Mesendoderm (in vitro differentiated cells): ENCODE results near the gene TCEANC2.

Source experiments
- DNase-seq: peaks from one replicate; pipeline ENCODE4 v3.0.0; 2013
- H2AK5ac ChIP-seq: 2 replicates; pipeline ENCODE4 v1.6.1; 2013; ENCODE audit warnings: low read length, inconsistent platforms
- H2BK120ac ChIP-seq: 2 replicates; pipeline ENCODE4 v1.6.1; 2013; ENCODE audit warnings: low read depth, mild to moderate bottlenecking, low read length, moderate library complexity, mixed read lengths
- H2BK15ac ChIP-seq: replicated peaks from 2 replicates; pipeline ENCODE4 v1.6.1; 2013; ENCODE audit warnings: low read depth, mild to moderate bottlenecking, moderate library complexity
- H2BK5ac ChIP-seq: 2 replicates; pipeline ENCODE4 v1.6.1; 2013; ENCODE audit warnings: low read length, inconsistent platforms
- H3K18ac ChIP-seq: 2 replicates; pipeline ENCODE4 v1.6.1; 2013; ENCODE audit warnings: mild to moderate bottlenecking, low read length, mixed read lengths
- H3K23ac ChIP-seq: one replicate; pipeline ENCODE4 v1.6.1; 2013; ENCODE audit warnings: low read length
- H3K27ac ChIP-seq: 2 replicates; pipeline ENCODE4 v1.5.1; 2013; ENCODE audit warnings: low read depth, mild to moderate bottlenecking, inconsistent platforms, low read length, moderate library complexity
- H3K27me3 ChIP-seq: 2 replicates; pipeline ENCODE4 v1.6.1; 2013; ENCODE audit warnings: low read length, control low read depth, mild to moderate bottlenecking, inconsistent platforms; ENCODE audit not compliant: insufficient read depth, poor library complexity
- H3K36me3 ChIP-seq: 2 replicates; pipeline ENCODE4 v1.6.1; 2013; ENCODE audit warnings: low read length, inconsistent platforms; ENCODE audit not compliant: control insufficient read depth, insufficient read depth
- H3K4ac ChIP-seq: one replicate; pipeline ENCODE4 v1.6.1; 2013; ENCODE audit warnings: low read depth, mild to moderate bottlenecking, low read length, moderate library complexity
- H3K4me1 ChIP-seq: 2 replicates; pipeline ENCODE4 v1.6.1; 2013; ENCODE audit warnings: low read depth, low read length, inconsistent platforms; ENCODE audit not compliant: control insufficient read depth
- H3K4me2 ChIP-seq: 2 replicates; pipeline ENCODE4 v1.6.1; 2013; ENCODE audit warnings: low read length
- H3K4me3 ChIP-seq: 2 replicates; pipeline ENCODE4 v1.5.1; 2013; ENCODE audit warnings: mild to moderate bottlenecking, low read length
- H3K56ac ChIP-seq: one replicate; pipeline ENCODE4 v1.6.1; 2013; ENCODE audit warnings: low read length
- H3K79me1 ChIP-seq: 2 replicates; pipeline ENCODE4 v1.6.1; 2013; ENCODE audit warnings: low read length, inconsistent platforms
- H3K79me2 ChIP-seq: 2 replicates; pipeline ENCODE4 v1.6.1; 2013; ENCODE audit warnings: mild to moderate bottlenecking, low read length; ENCODE audit not compliant: control insufficient read depth, insufficient read depth
- H3K9ac ChIP-seq: 2 replicates; pipeline ENCODE4 v1.6.1; 2013; ENCODE audit warnings: low read length, inconsistent platforms
- H4K5ac ChIP-seq: one replicate; pipeline ENCODE4 v1.6.1; 2013; ENCODE audit warnings: low read length
- H4K8ac ChIP-seq: one replicate; pipeline ENCODE4 v1.6.1; 2013; ENCODE audit warnings: low read depth, mild to moderate bottlenecking, control low read depth, low read length, moderate library complexity
- WGBS: extraction: QIAGEN DNeasy Blood & Tissue Kit; methylation state at CpG from one replicate; pipeline ENCODE4 v1.1.7; 2013; ENCODE audit warnings: low lambda C conversion rate, missing lambda C conversion rate; ENCODE audit not compliant: insufficient coverage; ENCODE audit errors: extremely low coverage; 5-methylcytosine and 5-hydroxymethylcytosine counted together

TCEANC2 gene

DNA sequence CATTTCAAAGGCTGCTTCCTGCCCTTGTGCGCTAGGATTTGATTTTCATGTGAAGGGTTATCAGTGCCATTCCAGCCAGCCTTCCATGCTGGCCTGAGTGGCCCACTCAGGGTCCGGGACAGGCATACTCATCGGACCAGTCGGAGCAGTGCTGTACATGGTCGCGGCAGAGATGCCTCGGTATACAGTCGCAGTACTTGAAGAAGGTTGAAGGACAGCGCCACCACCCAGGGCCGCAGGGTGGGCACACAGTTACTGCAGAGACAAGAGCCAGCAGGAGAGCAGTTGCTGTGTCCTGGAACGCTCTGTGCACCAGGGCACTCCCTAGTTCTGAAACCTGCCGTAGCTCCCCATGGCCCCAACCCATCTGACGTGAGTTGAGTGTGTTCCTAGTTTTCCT is 44.5 kb upstream of the TCEANC2 start:
- Histone ChIP-seq H3K4me2 (no peak overlapping the region), H3K79me1 (no peaks in the 10 kb centered on the region), H3K4me1 (no peaks in the 10 kb centered on the region), H4K5ac (no peak overlapping the region), H2BK15ac (no peak overlapping the region), H3K27me3 (no peaks in the 10 kb centered on the region), H3K56ac (no peak overlapping the region), H4K8ac (no peak overlapping the region), H3K9ac (no peak overlapping the region), H3K4me3 (no peak overlapping the region), H3K4ac (no peak overlapping the region), H3K36me3 (no peaks in the 10 kb centered on the region), H3K18ac (no peak overlapping the region), H2BK5ac (no peak overlapping the region), H3K23ac (no peak overlapping the region), H2AK5ac (no peak overlapping the region), H3K79me2 (no peaks in the 10 kb centered on the region), H2BK120ac (no peak overlapping the region), H3K27ac (no peak overlapping the region)
- no peak for DNase-seq
- whole genome bisulfite sequencing = no CpG with 5 or more reads among the region's 13 CpGs

DNA sequence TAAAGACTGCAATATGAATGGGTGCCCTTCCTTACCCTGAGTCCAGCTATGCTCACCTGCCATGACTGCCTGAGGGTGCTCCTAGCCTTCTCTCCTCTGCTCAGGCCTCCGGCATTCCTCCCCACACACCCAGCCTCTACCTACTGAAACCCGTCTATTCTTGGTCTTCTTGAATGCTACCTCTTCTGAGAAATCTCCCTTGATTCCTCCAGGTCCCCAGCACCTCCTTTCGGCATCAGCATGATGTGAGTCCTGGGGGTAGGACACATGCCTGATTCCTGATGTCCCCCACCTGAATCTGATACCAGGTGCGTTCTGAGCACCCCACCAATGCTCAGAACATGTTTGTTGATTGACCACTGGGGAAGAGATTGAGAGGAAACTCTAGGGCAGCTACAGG is 44.0 kb upstream of the TCEANC2 start:
- Histone ChIP-seq H4K8ac (no peak overlapping the region), H4K5ac (no peak overlapping the region), H2BK5ac (no peak overlapping the region), H3K79me1 (no peaks in the 10 kb centered on the region), H2AK5ac (no peak overlapping the region), H3K79me2 (no peaks in the 10 kb centered on the region), H3K4me2 (no peak overlapping the region), H3K4ac (no peak overlapping the region), H3K27me3 (no peaks in the 10 kb centered on the region), H3K23ac (no peak overlapping the region), H3K9ac (no peak overlapping the region), H3K27ac (no peak overlapping the region), H2BK15ac (no peak overlapping the region), H3K36me3 (no peaks in the 10 kb centered on the region), H3K4me3 (no peak overlapping the region), H3K56ac (no peak overlapping the region), H3K4me1 (no peaks in the 10 kb centered on the region), H2BK120ac (no peak overlapping the region), H3K18ac (no peak overlapping the region)
- DNase-seq = no peak
- no CpG with 5 or more reads among the region's 4 CpGs for WGBS

DNA sequence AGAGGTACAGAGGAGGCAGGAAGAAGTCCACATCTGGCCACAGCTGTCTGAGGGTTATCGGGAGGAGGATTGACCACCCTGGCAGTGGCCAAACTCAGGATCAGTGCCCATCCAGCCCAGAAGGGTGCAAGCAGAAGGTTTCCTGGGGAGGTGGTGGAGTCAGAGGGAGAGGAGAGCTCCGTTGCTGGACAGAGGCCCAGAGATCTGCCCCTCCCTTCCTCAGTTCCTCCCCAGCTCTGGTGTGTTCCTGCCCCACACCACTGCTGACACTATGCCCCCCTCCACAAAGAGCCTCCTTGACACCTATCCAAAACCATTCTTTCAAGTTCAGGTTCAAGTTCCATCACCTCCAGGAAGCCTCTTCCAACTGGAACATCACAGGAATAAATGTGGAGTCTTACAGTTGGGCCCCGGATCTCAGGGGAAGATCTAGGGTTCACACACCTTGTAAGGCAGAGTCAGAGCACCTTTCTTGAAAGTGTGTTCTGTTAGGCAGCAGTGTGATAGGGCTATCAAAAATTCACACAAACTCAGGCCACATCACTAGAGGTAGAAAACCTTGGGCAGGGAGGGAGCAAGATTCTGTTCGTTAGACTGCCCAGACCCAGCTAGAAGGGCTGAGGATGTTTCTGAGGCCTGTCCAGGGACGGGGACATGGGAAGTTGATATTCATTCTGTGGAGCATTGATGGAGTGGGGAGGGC is 42.8 kb upstream of the TCEANC2 start:
- Histone ChIP-seq H3K79me1 (no peaks in the 10 kb centered on the region), H2BK5ac (no peak overlapping the region), H3K4me2 (no peak overlapping the region), H3K56ac (no peak overlapping the region), H2AK5ac (no peak overlapping the region), H3K4me1 (no peaks in the 10 kb centered on the region), H3K79me2 (no peaks in the 10 kb centered on the region), H4K8ac (no peak overlapping the region), H3K27me3 (no peaks in the 10 kb centered on the region), H3K4me3 (no peak overlapping the region), H3K36me3 (no peaks in the 10 kb centered on the region), H3K27ac (no peak overlapping the region), H4K5ac (no peak overlapping the region), H2BK120ac (no peak overlapping the region), H2BK15ac (no peak overlapping the region), H3K9ac (no peak overlapping the region), H3K18ac (no peak overlapping the region), H3K23ac (no peak overlapping the region), H3K4ac (no peak overlapping the region)
- no peak for DNase-seq
- WGBS = no CpG with 5 or more reads among the region's 5 CpGs

DNA sequence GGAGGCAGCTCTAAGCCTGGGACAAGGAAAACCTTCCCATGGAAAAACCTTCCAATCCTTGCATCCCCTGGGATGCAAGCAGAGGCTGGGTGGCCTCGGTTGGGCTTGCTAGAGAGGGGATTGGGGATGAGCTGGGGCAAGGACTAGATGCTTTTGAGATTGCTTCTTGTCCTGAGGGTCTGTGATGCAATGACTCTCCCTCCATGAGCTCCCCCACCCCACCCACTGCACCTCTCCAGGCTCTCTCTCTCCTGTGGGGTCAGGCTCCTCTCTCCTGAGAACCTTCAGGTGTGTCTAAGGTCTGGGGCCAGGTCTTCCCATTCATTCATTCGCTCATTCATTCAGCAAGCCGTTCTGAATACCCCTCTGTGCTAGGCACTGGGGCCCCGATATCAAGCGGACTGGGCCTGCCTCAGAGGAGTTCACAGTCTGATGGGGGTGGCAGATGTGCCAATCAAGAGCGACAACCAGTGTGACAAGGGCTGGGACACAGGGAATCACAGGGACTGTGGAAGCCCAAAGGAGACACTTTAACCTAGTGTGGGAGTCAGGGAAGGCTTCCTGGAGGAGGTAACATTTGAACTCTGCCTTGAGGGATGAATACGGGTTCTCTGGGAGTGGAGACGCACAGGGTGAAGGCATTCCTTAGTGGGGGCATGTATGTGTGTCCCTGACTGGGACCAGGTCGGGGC is 41.9 kb upstream of the TCEANC2 start:
- H3K27me3 ChIP-seq = no peaks in the 10 kb centered on the region
- H3K18ac ChIP-seq = no peak overlapping the region
- no peak overlapping the region for H3K4me2 ChIP-seq
- no peak overlapping the region for H4K8ac ChIP-seq
- no peaks in the 10 kb centered on the region for H3K79me1 ChIP-seq
- H2BK120ac ChIP-seq = no peak overlapping the region
- H3K9ac ChIP-seq = no peak overlapping the region
- H2AK5ac ChIP-seq = no peak overlapping the region
- H2BK15ac ChIP-seq = no peak overlapping the region
- H3K23ac ChIP-seq = no peak overlapping the region
- no peaks in the 10 kb centered on the region for H3K79me2 ChIP-seq
- H3K4ac ChIP-seq = no peak overlapping the region
- no peak for DNase-seq
- H3K27ac ChIP-seq = no peak overlapping the region
- no CpG with 5 or more reads among the region's 9 CpGs for WGBS
- peaks cover 2% of the 10 kb centered on the region for H3K4me1 ChIP-seq
- no peaks in the 10 kb centered on the region for H3K36me3 ChIP-seq
- H4K5ac ChIP-seq = no peak overlapping the region
- no peak overlapping the region for H3K56ac ChIP-seq
- no peak overlapping the region for H3K4me3 ChIP-seq
- no peak overlapping the region for H2BK5ac ChIP-seq

DNA sequence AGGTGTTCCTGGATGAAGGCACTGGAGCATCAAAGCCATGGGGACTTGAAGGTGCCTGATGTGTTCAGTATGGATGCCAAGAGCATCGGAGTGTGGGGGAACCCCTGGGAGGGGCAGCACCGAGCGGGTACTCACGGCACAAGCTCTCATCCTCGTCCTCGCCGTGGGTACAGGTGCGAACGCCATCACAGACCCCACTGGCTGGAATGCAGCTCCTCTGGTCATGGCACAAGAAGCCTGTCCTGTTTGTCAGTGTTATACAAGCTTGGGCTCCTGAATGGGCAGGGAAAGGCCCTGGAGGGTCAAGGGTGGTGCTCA is 41.4 kb upstream of the TCEANC2 start:
- no peaks in the 10 kb centered on the region for H3K36me3 ChIP-seq
- H3K4me2 ChIP-seq = no peak overlapping the region
- H4K8ac ChIP-seq = no peak overlapping the region
- no peak overlapping the region for H3K4me3 ChIP-seq
- no peak overlapping the region for H3K9ac ChIP-seq
- no peak for DNase-seq
- H3K23ac ChIP-seq = no peak overlapping the region
- no peak overlapping the region for H2BK120ac ChIP-seq
- H2BK15ac ChIP-seq = no peak overlapping the region
- H3K4ac ChIP-seq = no peak overlapping the region
- no peak overlapping the region for H4K5ac ChIP-seq
- no peaks in the 10 kb centered on the region for H3K79me1 ChIP-seq
- no peak overlapping the region for H3K18ac ChIP-seq
- H3K27ac ChIP-seq = no peak overlapping the region
- H3K4me1 ChIP-seq = peaks cover 2% of the 10 kb centered on the region
- WGBS = no CpG with 5 or more reads among the region's 9 CpGs
- no peak overlapping the region for H3K56ac ChIP-seq
- H3K27me3 ChIP-seq = no peaks in the 10 kb centered on the region
- H2AK5ac ChIP-seq = no peak overlapping the region
- no peaks in the 10 kb centered on the region for H3K79me2 ChIP-seq
- no peak overlapping the region for H2BK5ac ChIP-seq

DNA sequence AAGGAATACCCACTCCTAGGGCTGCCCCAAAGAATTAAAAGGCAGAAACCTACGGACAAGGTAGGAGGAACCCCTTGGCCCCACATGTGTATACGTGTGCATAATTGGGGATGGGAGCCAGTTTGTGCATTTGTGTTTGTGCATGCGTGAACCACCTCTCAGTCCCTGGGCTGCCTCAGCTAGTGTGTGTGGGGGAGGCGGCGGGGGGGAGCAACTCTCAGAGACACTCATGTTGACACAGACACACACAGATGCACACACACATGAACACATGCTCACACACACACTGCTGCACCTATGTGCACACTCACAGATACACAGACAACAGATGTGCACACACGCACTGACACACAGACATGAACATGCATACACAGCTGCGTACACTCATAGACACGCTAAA is 40.5 kb upstream of the TCEANC2 start:
- WGBS = no CpG with 5 or more reads among the region's 8 CpGs

More for the DNA sequence above, 40.5 kb upstream of the TCEANC2 start:
- no peak overlapping the region for H3K4me2 ChIP-seq
- peaks cover 2% of the 10 kb centered on the region for H3K4me1 ChIP-seq
- no peak overlapping the region for H3K27ac ChIP-seq
- H3K18ac ChIP-seq = no peak overlapping the region
- H3K4ac ChIP-seq = no peak overlapping the region
- H3K9ac ChIP-seq = no peak overlapping the region
- no peaks in the 10 kb centered on the region for H3K27me3 ChIP-seq
- no peak overlapping the region for H2BK120ac ChIP-seq
- H2AK5ac ChIP-seq = no peak overlapping the region
- H3K56ac ChIP-seq = no peak overlapping the region
- DNase-seq = no peak
- no peak overlapping the region for H2BK15ac ChIP-seq
- no peaks in the 10 kb centered on the region for H3K79me2 ChIP-seq
- H3K4me3 ChIP-seq = no peak overlapping the region
- H3K23ac ChIP-seq = no peak overlapping the region
- no peak overlapping the region for H4K8ac ChIP-seq
- H3K36me3 ChIP-seq = no peaks in the 10 kb centered on the region
- no peak overlapping the region for H2BK5ac ChIP-seq
- no peaks in the 10 kb centered on the region for H3K79me1 ChIP-seq
- no peak overlapping the region for H4K5ac ChIP-seq
